GM21717 (cell line): ENCODE data around the gene KNSTRN.

Experiments
- ATAC-seq: cut with Tn5 transposase; IDR thresholded peaks from one replicate; pipeline ENCODE4 v1.9.1; 2021; ENCODE audit warnings: mild to moderate bottlenecking, moderate library complexity; ENCODE audit not compliant: unreplicated experiment

Gene KNSTRN

GRCh38 chr15:40428185-40428584 is 45.7 kb downstream of the KNSTRN start:
- ATAC-seq, result no peak

- no peak for ATAC-seq
These were observed 46.7 kb downstream of the KNSTRN start for GRCh38 chr15:40429068-40429710.

DNA sequence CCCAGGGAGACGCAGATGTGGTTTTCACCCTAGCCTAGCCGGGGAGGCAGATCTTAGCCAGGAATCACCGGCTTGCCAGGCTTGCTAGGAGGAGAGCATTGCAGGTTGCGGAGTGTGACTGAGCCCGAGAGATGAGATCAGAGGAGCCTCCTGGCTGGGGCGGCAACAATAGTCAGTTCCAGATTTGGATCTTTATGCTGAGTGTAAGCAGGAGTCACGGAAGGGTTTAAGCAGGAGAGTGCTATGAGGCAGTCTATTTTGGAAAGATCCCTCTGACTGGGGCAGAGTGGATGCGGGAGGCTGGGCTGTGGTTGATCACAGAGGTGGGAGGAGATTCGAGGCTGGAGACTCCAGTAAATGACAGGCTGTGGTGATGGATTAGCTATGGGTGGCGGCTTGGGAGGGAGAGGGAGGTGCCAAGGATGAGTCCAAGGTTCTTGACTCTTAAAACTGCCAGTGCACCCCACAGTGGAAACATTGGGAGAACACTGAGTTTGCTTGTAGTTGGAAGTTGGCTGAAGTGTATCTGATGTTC is 47.8 kb downstream of the KNSTRN start:
- no peak for ATAC-seq

DNA sequence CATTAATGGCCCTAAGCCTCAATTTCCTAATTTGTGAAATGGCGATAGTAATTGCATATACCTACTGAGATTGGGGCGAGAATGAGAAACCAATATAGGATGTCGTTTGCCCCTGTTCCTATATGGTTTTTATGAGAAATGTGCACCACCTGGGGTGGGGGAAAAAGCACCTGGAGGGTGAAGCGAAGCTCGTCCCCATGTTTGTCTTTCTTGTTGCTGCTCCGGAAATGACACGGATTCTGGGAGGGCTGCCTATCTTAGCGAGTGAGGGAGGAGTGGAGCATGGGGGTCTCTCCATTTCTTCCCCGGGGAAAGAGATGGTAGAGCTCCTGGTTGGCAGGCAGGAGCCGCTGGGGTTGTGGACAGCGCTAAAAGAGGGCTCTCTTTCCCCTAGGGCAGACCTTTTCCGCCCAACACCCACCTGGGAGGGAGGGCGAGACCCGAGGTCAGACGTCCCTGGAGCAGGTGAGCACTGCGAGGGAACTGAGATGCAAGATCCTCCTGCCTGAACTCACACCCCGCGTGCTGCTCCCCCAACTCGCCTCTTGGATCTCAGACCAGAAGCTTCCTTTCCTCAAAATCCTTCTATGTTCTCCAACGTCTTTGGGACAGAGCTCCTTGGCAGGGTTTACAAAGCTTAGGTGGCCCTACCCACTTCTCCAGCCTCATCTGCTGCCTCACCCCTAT is 52.6 kb downstream of the KNSTRN start:
- ATAC-seq, result no peak

- no peak for ATAC-seq
These were observed 53.2 kb downstream of the KNSTRN start for GRCh38 chr15:40435710-40436089.

GRCh38 chr15:40436116-40436891 is 53.8 kb downstream of the KNSTRN start:
- ATAC-seq, result no peak

DNA sequence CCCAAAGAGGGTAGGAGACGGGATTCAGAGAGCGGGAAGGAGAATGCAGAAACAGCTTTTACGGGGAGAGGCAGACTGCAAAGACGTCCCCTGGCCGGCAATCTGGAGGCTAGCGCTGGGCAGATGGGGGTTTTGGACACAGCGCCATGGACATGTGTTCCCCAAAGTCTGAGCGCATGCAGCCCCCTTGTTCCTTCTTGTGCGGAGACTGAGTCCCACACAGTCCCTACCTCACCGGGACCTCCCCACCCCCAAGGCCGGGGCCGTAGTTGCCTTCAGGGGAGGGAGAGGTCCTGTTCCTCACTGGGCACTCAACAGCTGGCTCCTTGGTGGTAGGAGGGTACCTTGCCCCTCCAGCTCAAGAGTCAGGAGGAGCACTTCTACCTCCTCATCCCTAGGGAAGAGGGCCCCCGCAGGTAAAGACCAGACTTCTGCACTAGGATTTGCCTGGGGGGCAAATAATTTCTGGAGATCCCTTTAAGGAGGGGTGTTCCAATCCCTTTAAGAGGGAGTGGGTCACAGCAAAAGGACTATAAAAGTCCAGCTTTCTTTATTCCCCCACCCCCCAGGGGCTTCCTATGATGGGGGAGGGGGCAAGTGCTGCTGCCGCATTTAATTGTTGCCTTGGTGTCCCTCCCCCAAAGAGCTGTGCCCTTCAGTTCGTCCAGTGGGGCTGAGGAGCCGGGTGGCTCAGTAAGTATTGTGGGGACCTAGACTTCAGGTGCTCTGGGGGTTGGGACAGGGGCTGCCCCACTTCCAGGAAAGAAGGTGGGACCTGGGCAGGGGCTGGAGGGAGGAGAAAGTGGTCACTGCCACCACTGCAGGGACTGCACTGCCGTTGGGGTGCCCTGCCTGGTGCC is 54.6 kb downstream of the KNSTRN start:
- no peak for ATAC-seq

DNA sequence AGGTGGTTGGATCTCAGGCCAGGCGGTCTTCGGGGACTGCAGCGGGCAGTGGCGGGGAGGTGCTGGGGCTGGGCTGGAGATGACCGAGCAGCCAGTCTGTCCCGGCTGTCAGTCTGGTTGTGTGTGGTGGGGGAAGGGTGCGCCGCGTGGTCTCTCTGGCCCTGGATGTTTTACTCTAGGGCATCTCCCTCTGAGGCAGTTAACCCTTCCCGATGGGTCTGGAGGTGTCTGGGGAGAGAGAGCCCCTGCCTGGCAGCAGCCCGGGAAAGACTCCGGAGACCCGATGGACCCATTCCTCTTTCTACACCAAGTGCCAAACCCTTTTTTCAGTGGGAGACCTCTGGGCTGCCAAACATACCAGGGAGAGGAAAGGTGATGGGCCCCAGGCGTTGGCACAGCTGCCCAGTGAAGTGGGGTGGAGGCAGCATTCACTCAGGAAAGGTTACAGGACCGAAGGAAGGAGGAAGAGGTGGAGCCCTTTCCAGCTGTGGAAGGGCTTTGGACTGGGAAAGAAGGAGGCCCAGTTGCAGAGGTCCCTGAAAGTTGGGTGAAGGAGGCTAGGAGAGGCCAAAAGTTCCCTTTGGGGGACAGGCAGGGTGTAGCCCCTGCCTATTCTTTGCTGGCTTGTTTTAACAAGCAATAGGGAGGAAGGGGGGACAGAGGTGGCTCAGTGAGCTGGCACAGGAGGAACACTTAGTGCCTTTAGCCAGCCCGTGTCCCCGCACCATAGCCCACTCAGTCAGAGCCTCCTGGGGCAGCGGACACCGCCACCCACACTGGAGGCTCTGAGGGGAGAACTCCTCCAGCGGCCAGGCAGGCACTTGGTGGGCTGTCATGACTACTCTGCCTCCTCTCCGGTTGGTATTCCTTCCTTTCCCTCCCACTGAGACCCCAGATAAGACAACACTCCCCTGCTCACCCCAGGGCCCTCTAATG is 55.5 kb downstream of the KNSTRN start:
- ATAC-seq, result no peak

GRCh38 chr15:40438712-40439111 is 56.2 kb downstream of the KNSTRN start:
- ATAC-seq, result no peak

- no peak for ATAC-seq
These were observed 57.0 kb downstream of the KNSTRN start for GRCh38 chr15:40439461-40439959.

DNA sequence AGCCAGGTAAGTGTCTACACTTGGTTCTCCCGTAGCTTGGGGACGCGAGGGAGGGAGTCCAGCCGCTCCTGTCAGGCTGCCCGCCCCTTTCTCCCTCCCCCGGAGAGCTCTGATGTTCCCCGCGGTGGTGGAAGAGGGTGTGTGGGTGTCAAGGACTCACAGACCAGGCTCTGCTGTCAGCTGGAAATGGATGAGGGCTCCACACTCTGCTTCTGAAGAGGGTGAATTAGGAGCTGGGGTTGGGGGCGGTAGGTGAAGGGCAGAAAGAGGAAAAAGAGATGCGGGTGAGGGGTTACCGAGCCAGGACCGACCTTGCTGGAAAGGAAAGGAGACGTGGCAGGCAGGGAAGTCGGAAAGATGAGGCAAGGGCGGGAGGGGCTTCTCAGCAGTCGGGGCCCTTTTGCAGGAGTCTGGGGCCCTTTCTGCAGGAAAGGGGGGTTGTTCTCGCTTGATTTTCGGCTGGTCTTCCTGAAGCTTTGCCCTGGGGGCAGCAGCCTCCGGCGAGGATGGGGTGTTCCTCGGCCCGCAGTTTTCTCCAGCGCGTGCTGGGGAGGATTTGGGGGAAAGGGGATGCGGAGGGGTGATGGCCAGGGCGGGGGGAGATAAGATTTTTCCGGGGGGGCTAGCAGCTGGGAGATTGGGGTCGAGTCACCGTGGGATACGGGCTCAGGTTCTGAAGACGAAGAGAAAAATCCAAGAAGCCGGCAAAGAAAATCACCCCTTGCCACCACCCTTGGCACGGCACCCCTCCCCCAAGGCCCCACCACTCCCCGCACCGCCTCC is 57.6 kb downstream of the KNSTRN start:
- ATAC-seq, result no peak

- peak; percentile 83 for ATAC-seq
These were observed 58.4 kb downstream of the KNSTRN start, which contains the start of gene BAHD1 for GRCh38 chr15:40440743-40441564. BAHD1 (plus strand) TSS chr15:40440953; CDS start chr15:40458465, 17,512 bp downstream.

DNA sequence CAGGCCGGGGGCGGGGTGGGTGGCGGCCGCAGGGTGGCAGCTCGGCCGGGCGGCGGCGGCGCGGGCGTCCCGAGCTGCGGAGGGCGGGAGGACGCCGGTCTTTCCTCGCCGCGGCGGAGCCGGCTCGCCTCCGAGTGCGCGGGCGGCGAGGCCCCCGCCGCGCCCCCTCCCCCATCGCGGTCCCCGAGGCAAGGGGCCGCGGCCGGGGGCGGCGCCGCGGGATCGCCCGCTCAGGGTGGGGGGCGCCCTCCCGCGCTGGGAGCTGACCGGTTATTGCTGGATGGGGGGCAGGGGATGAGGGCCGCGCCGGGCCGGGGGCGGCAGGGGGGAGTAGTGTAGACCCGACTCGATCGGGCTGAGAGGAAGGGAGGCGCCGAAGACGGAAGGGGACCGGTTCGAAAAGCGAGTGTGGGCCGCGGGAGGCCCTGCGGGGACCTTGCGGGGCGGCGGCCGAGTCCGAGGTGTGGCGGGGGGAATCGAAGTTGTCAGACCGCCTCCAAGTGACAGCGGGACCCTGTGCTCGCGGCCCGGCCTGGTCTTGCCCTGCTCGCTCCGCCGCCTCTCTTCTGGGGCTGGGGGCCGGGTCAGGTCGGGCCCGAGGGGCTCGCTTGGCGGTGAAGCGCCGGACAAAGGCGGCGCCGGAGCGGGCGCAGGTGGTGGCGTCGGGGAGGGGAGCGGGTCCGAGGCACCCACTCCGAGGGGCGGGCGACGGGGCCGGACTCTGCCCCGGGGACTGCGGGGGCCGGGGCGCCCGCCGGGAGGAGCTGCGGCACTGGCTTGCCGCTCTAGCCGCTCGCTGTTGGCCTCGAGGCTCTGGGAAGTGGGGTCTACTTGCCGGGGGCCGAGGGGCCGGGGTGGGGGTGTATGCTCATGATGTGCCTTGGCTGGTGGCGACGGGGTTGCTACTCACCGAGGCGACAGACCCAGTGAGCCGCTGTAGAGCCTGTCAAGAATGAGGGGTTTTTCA is 59.3 kb downstream of the KNSTRN start:
- ATAC-seq, result no peak

GRCh38 chr15:40443255-40443654 is 60.7 kb downstream of the KNSTRN start:
- no peak for ATAC-seq

- ATAC-seq, result no peak
These were observed 61.3 kb downstream of the KNSTRN start for GRCh38 chr15:40443846-40444245.
